IPS-20b (cell line): ENCODE results near the gene ACAP1.
"Not testable (repeated sequence)": the region's sequence is repeated elsewhere in the genome, so short reads cannot be mapped to it uniquely, and the experiment has no call there.

ENCODE experiments used
- H3K27ac ChIP-seq: one replicate; pipeline ENCODE4 v1.5.1; 2013; ENCODE audit warnings: low read length
- H3K27me3 ChIP-seq: 2 replicates; pipeline ENCODE4 v1.6.1; 2013; ENCODE audit warnings: mild to moderate bottlenecking, low read length, inconsistent platforms; ENCODE audit not compliant: insufficient read depth
- H3K36me3 ChIP-seq: 2 replicates; pipeline ENCODE4 v1.6.1; 2013; ENCODE audit warnings: low read depth, mild to moderate bottlenecking, inconsistent platforms, low read length, moderate library complexity; ENCODE audit not compliant: insufficient read depth
- H3K4me1 ChIP-seq: 2 replicates; pipeline ENCODE4 v1.6.1; 2013; ENCODE audit warnings: mild to moderate bottlenecking, control low read depth, inconsistent platforms, low read length, moderate library complexity; ENCODE audit not compliant: insufficient read depth
- H3K4me3 ChIP-seq: 2 replicates; pipeline ENCODE4 v1.5.1; 2013; ENCODE audit warnings: mild to moderate bottlenecking, low read length, inconsistent platforms
- H3K9ac ChIP-seq: 2 replicates; pipeline ENCODE4 v1.6.1; 2013; ENCODE audit warnings: low read depth, mild to moderate bottlenecking, inconsistent platforms, low read length, moderate library complexity
- H3K9me3 ChIP-seq: 2 replicates; pipeline ENCODE4 v1.6.1; 2013; ENCODE audit warnings: mild to moderate bottlenecking, low read depth, low read length, inconsistent platforms; ENCODE audit not compliant: insufficient read depth

Gene ACAP1

DNA sequence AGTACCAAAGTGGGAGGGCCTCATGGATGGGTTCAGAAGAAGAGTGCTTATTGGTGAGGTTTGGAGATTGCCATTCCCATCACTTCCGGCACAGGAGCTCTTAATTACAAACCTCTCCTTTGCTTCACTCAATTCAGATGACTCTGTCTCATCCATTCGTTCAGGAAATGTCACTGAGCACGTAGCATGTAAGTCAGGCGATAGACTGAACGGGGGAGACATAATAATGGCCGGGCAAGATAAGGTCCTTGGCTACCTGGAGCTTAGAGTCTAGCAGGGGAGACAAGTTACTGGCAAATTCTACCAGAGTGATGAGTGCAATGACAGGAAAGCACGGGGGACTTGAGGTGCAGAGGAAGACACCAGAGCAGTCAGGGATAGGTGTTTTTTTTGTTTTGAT lies 29.6 kb downstream of the ACAP1 start:
- H3K4me1 ChIP-seq, H3K9me3 ChIP-seq, H3K36me3 ChIP-seq, H3K9ac ChIP-seq, H3K27ac ChIP-seq, H3K27me3 ChIP-seq, H3K4me3 ChIP-seq: not testable (repeated sequence)

DNA sequence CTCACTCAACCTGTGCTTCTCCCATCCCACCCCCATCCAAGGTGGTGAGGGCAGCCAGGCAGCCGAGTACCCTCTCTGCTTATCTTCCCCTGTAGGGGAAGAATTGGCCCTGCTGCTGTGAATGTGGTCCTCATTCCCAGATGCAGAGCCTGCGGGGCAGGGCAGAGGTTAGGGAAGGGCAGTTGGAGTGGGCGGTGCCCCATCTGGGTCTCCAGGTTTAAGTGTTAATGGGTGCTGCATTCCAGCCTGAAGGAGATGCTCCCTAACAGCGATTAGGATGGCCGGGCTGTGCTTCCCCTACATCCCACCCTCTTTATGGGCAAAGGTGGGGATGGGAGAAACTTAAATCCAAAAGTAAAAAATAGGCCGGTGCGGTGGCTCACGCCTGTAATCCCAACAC lies 30.8 kb downstream of the ACAP1 start:
- Histone ChIP-seq H3K9ac (no peak overlapping the region), H3K36me3 (no peaks in the 10 kb centered on the region), H3K9me3 (no peaks in the 10 kb centered on the region), H3K27ac (no peak overlapping the region), H3K4me1 (peaks cover 3% of the 10 kb centered on the region; the same call in 1 of the 2 replicates), H3K27me3 (peaks cover 7% of the 10 kb centered on the region; the same call in 1 of the 2 replicates), H3K4me3 (no peak overlapping the region)

DNA sequence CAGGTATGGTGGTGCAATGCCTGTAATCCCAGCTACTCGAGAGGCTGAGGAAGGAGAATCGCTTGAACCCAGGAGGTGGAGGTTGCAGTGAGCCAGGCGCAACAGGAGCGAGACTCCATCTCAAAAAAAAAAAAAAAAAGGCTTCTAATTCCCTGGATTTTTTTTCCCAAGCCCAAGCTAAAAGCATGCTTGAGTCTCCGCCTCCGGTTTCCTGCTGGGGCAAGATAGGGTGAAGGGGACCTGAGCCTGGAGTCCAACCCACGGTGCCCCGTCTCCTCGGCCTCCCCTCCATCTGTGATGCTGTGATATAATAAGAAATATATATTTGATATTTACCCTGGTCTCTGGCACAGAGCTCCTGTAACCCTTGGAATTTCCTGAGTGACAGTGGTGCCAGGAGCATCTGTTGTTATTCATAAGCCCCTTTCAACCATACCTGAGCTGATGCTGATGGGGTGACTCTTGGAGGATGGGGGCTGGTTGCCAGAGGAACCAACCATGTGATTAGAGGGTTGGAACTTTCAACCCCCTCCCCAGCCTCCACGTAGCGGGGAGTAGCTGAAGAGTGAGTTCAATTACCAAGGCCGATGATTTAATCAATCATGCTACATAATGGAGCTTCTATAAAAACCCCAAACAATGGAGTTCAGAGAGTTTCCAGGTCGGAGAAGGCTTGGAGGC lies 31.7 kb downstream of the ACAP1 start:
- peaks cover 3% of the 10 kb centered on the region; the same call in 1 of the 2 replicates for H3K4me1 ChIP-seq
- H3K4me3 ChIP-seq: peak overlapping the region; percentile 40; the same call in 1 of the 2 replicates
- H3K27ac ChIP-seq: no peak overlapping the region
- no peaks in the 10 kb centered on the region for H3K9me3 ChIP-seq
- no peaks in the 10 kb centered on the region for H3K36me3 ChIP-seq
- no peak overlapping the region for H3K9ac ChIP-seq
- peaks cover 7% of the 10 kb centered on the region; the same call in 1 of the 2 replicates for H3K27me3 ChIP-seq

DNA sequence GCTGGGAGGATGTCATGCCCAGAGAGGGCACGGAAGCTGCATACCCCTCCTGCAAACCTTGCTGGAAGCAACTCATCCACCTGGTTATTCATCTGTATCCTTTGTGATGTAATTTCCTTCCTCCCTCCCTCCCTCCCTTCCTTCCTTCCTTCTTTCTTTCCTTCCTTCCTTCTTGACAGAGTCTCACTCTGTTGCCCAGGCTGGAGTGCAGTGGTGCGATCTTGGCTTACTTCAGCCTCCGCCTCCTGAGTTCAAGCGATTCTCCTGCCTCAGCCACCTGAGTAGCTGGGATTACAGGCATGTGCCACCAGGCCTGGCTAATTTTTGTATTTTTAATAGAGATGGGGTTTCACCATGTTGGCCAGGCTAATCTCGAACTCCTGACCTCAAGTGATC lies 32.3 kb downstream of the ACAP1 start:
- H3K9me3 ChIP-seq, H3K27ac ChIP-seq, H3K4me1 ChIP-seq, H3K27me3 ChIP-seq, H3K9ac ChIP-seq, H3K36me3 ChIP-seq: not testable (repeated sequence)
- H3K4me3 ChIP-seq: peak overlapping the region; percentile 40; the same call in 1 of the 2 replicates

DNA sequence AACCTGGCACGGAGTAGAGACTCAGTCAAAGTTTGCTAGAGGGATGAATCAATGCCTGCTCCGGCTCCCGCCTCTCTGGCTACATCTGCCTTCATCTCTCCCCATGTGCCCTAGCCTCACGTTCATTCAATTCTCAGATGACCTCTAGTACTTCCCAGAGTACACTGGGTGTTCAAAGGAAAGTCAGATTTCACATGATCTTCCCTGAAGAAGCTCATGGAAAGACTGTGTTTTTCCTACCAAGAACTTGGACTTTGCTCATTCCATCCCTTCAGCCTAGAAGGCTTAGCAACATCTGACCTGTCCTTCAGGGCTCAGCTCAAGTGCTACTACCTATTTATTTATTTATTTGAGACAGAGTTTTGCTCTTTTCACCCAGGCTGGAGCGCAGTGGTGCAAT lies 33.5 kb downstream of the ACAP1 start:
- H3K27me3 ChIP-seq: peaks cover 7% of the 10 kb centered on the region; the same call in 1 of the 2 replicates
- no peak overlapping the region for H3K9ac ChIP-seq

DNA sequence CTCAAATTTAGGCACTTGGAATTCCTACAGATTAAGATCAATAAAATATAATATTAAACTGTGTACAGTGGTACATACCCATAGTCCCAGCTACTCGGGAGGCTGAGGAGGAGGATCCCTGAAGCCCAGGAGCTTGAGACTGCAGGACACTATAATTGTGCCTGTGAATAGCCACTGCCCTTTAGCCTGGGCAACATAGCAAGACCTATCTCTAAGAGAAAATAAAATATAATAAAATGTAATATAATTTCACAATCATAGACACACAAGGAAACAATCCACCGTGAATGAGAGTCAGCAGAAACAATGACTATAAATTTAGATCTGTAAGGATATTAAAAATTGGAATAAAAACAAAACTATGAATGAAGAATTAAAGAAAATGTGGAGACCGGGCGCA lies 34.5 kb downstream of the ACAP1 start:
- Histone ChIP-seq H3K4me3 (no peak overlapping the region), H3K4me1 (peaks cover 3% of the 10 kb centered on the region; the same call in 1 of the 2 replicates), H3K36me3 (no peaks in the 10 kb centered on the region), H3K9me3 (no peaks in the 10 kb centered on the region), H3K9ac (no peak overlapping the region), H3K27me3 (peaks cover 7% of the 10 kb centered on the region; the same call in 1 of the 2 replicates), H3K27ac (no peak overlapping the region)

More for the DNA sequence above, 33.5 kb downstream of the ACAP1 start:
- Histone ChIP-seq H3K36me3 (no peaks in the 10 kb centered on the region), H3K4me1 (peaks cover 3% of the 10 kb centered on the region; the same call in 1 of the 2 replicates), H3K9me3 (no peaks in the 10 kb centered on the region), H3K4me3 (no peak overlapping the region), H3K27ac (no peak overlapping the region)

DNA sequence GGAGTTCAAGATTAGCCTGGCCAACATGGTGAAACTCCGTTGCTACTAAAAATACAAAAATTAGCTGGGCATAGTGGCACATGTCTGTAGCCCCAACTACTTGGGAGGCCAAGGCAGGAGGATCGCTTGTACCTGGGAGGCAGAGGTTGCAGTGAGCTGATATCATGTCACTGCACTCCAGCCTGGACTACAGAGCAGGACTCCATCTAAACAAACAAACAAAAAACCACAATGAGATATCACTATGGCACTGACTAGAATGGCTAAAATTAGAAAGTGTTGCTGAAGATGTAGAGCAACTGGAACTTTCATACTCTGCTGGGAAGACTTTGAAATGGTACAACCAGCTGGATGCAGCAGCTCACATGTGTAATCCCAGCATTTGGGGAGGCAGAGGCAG lies 38.0 kb downstream of the ACAP1 start:
- Histone ChIP-seq H3K36me3 (no peaks in the 10 kb centered on the region), H3K27me3 (peaks cover 9% of the 10 kb centered on the region), H3K9me3 (no peaks in the 10 kb centered on the region), H3K9ac (no peak overlapping the region), H3K27ac (no peak overlapping the region), H3K4me3 (no peak overlapping the region), H3K4me1 (no peaks in the 10 kb centered on the region)

DNA sequence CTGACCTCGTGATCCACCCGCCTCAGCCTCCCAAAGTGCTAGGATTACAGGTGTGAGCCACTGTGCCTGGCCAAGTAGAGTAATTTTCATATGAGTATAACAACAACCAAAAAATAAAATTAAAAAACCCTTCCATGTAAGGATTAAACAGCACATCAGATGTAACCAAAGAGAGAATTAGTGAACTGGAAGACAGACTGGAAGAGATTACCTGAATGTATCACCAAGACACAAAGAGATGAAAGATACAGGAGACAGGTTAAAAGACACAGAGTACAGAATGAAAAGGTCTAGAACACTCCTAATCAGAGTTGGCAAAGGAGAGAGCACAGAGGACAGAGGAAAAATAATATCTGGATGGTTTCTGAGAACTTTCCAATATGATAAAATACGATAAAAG lies 42.8 kb downstream of the ACAP1 start:
- Histone ChIP-seq H3K9ac (no peak overlapping the region), H3K27me3 (peaks cover 50% of the 10 kb centered on the region), H3K9me3 (no peaks in the 10 kb centered on the region), H3K4me1 (no peaks in the 10 kb centered on the region), H3K4me3 (no peak overlapping the region), H3K27ac (no peak overlapping the region), H3K36me3 (no peaks in the 10 kb centered on the region)

DNA sequence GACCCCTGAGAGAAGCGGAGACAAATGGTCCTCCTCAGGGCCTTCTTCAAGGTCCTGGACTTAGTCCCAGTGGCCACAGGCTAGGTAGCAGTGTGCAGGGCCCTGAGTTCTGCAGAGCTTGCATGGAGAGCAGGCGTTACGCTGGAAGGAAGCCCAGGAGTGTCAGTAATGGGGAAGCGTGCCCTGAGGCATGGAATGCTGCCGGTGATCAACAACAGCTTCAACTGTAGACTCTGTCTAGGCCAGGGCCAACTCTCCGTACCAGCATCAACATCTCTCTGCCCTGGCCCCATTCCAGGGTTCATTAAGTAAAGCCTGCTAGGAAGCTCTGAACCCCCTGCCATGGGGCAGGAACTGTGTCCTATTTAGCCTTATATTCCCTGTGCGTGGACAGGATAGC lies 44.0 kb downstream of the ACAP1 start:
- H3K27ac ChIP-seq: no peak overlapping the region
- peak overlapping the region; percentile 56; the same call in 1 of the 2 replicates for H3K9ac ChIP-seq
- H3K4me3 ChIP-seq: peak overlapping the region; percentile 72

DNA sequence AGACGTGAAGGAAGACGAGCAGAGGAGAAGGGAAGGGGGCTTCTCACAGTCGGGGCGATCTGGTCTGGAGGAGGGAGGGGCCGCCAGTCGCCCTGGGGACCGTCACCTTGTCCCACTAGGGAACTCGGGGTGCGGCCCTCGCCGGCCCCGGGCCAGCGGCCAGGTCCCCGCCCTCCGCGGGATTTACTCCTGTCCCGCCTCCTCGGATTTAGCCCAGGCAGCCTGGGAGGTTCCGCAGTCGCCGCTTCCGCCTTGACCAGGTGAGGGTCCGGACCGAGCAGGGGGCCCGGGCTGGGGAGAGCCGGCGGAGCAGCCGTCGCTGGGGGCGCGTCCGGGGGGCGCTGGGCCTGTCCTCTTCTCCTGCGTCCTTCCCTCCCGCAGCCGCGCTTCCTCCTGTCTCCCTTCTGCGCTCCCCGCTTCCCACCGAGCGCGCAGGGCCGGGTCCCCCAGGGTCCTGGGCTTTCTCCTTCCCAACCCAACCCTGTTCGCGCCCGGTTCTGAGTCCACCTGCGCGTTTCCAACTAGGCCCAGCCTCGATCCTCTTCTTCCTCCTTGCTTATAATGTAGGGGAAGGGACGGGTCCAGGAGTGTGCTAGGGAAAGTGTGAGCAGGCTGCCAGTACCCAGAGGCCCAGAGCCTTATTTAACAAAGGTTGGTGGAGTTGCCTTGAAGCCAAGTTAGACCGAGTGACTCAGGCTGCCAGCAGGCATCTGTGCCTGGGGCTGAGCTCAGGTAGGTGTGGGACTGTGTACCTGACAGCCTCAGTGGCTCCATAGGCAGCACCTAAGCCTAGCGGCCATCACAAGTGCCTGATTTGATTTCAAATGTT lies 44.7 kb downstream of the ACAP1 start, which contains the start of gene TNK1:
TSS of gene TNK1 (plus strand) at position 235 of the 829 bp plus-strand sequence. CDS start 1,838 bp downstream, outside the sequence.
- no peaks in the 10 kb centered on the region for H3K9me3 ChIP-seq
- no peak within 1 kb of the TSS for H3K27ac ChIP-seq
- H3K27me3 ChIP-seq: peaks cover 50% of the 10 kb centered on the region
- peak within 1 kb of the TSS; percentile 72 for H3K4me3 ChIP-seq
- H3K36me3 ChIP-seq: peaks cover 3% of the 10 kb centered on the region; the same call in 1 of the 2 replicates
- H3K9ac ChIP-seq: peak within 1 kb of the TSS; percentile 56; the same call in 1 of the 2 replicates
- 0 out of 2 replicates have a peak, but pooled peaks cover 2% of the 10 kb centered on the region for H3K4me1 ChIP-seq

More for the DNA sequence above, 44.0 kb downstream of the ACAP1 start:
- no peaks in the 10 kb centered on the region for H3K9me3 ChIP-seq
- 0 out of 2 replicates have a peak, but pooled peaks cover 2% of the 10 kb centered on the region for H3K4me1 ChIP-seq
- peaks cover 50% of the 10 kb centered on the region for H3K27me3 ChIP-seq
- no peaks in the 10 kb centered on the region for H3K36me3 ChIP-seq

DNA sequence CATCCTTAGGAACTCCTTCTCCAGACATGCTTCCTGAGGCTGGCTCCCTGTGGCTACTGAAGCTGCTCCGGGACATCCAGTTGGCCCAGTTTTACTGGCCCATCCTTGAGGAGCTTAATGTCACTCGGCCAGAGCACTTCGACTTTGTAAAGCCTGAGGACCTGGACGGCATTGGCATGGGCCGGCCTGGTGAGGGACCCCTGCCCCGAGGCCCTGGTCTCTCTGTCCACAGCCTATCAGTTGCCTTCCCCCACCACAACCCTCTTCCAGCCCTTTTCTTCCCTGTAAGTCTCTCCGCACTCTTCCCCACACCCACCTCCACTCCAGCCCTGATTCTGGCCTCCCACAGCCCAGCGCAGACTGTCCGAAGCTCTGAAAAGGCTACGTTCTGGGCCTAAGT lies 46.6 kb downstream of the ACAP1 start:
- Histone ChIP-seq H3K9me3 (no peaks in the 10 kb centered on the region), H3K9ac (no peak overlapping the region), H3K4me1 (0 out of 2 replicates have a peak, but pooled peaks cover 2% of the 10 kb centered on the region), H3K27me3 (peaks cover 50% of the 10 kb centered on the region), H3K36me3 (peaks cover 4% of the 10 kb centered on the region; the same call in 1 of the 2 replicates), H3K27ac (no peak overlapping the region), H3K4me3 (no peak overlapping the region)
